ENCODE results near the gene GLRX. TPM values are rescaled to one million over a fixed set of nuclear protein-coding genes. Genes with fewer than 3 reads are reported as not detected.

Gene GLRX
- total and polyA plus RNA-seq, 9 donors: 4.1 to 35.7 (median 11.7) TPM

GRCh38 chr5:95768731-95769130 is 53.8 kb downstream of the GLRX start:
- H3K36me3 ChIP-seq: no peaks in the 10 kb centered on the region

GRCh38 chr5:95763941-95764340 is 58.6 kb downstream of the GLRX start:
- no peak for DNase-seq
- H3K27me3 ChIP-seq: no peaks in the 10 kb centered on the region
- H3K27ac ChIP-seq: no peak overlapping the region
- TF ChIP-seq EP300 (IDR thresholded peaks at IDR 0.05) (no peak), POLR2A (IDR thresholded peaks at IDR 0.05) (no peak), CTCF (IDR thresholded peaks at IDR 0.05) (no peak)
- intact Hi-C loops (cut with DNase I): no loop called here
- no peaks in the 10 kb centered on the region for H3K36me3 ChIP-seq
- 85 to 89% (median 89%) methylated on average over 6 of the region's 6 CpGs for WGBS, 3 donors
- H3K4me3 ChIP-seq: no peak overlapping the region
- no peaks in the 10 kb centered on the region for H3K9me3 ChIP-seq
- peaks cover 11% of the 10 kb centered on the region for H3K4me1 ChIP-seq (ENCODE audit: insufficient read depth)

More at GRCh38 chr5:95768731-95769130, 53.8 kb downstream of the GLRX start:
- intact Hi-C loops (cut with DNase I): no loop called here
- Histone ChIP-seq H3K4me3 (no peak overlapping the region), H3K27ac (no peak overlapping the region), H3K4me1 (ENCODE audit: insufficient read depth) (peaks cover 3% of the 10 kb centered on the region), H3K27me3 (no peaks in the 10 kb centered on the region), H3K9me3 (no peaks in the 10 kb centered on the region)
- no peak for DNase-seq
- TF ChIP-seq CTCF (IDR thresholded peaks at IDR 0.05) (no peak), POLR2A (IDR thresholded peaks at IDR 0.05) (no peak), EP300 (IDR thresholded peaks at IDR 0.05) (no peak)
- 95 to 98% (median 96%) methylated on average over 9 of the region's 9 CpGs for WGBS, 3 donors

Other genes starting within 250 kb of the GLRX start
- under 1 TPM in 3 of 7 donors, not detected in 4; 0.10 to 0.50 (median 0.10) TPM for gene GPR150, start 202.6 kb downstream of the GLRX start, total RNA-seq
- under 1 TPM; 0.05 to 0.28 TPM for gene GPR150, start 202.6 kb downstream of the GLRX start, polyA plus RNA-seq
- gene RFESD, start 175.9 kb downstream of the GLRX start, total RNA-seq: 1 to 10 TPM; 1.1 to 5.0 (median 3.2) TPM
- gene RFESD, start 175.9 kb downstream of the GLRX start, polyA plus RNA-seq: 1 to 10 TPM; 2.4 to 3.4 TPM
- 1 to 10 TPM in 2 of 7 donors, under 1 TPM in 5; 0.46 to 1.7 (median 0.76) TPM for gene SPATA9, start 139.7 kb downstream of the GLRX start, total RNA-seq
- 1 to 10 TPM; 1.0 to 1.3 TPM for gene SPATA9, start 139.7 kb downstream of the GLRX start, polyA plus RNA-seq
- gene RHOBTB3, start 91.4 kb downstream of the GLRX start, total RNA-seq: 100 to 1,000 TPM; 106 to 221 (median 200) TPM
- 100 to 1,000 TPM in 1 of 2 donors, 10 to 100 TPM in 1; 52.8 to 133 TPM for gene RHOBTB3, start 91.4 kb downstream of the GLRX start, polyA plus RNA-seq
- 10 to 100 TPM; 15.8 to 73.2 (median 27.0) TPM for gene ELL2, start 139.1 kb upstream of the GLRX start, total RNA-seq
- gene ELL2, start 139.1 kb upstream of the GLRX start, polyA plus RNA-seq: 10 to 100 TPM in 1 of 2 donors, 1 to 10 TPM in 1; 7.2 to 10.1 TPM